GM23338 (cell line): ENCODE results near the gene AFF3. TPM values are rescaled to one million over a fixed set of nuclear protein-coding genes. Genes with fewer than 3 reads are reported as not detected.

Experiments
- ATAC-seq: fragments of 200-7000 bp; cut with Tn5 transposase; 3 replicates; pipeline ENCODE4 v1.9.1; 2020
- DNase-seq: peaks from one replicate; pipeline ENCODE4 v3.0.0-alpha.2; 2015; ENCODE audit warnings: low spot score
- H2AFZ ChIP-seq: fragments of 200-600 bp; sonication (generic); 2 replicates; pipeline ENCODE4 v1.8.0; 2016; ENCODE audit warnings: antibody characterized with exemption, mild to moderate bottlenecking, moderate library complexity
- H3F3A ChIP-seq: fragments of 200-600 bp; sonication (generic); replicated peaks from 2 replicates; pipeline ENCODE4 v1.8.0; 2017; ENCODE audit warnings: antibody characterized with exemption, mixed run types, low read depth
- H3K27ac ChIP-seq: fragments of 200-600 bp; sonication (generic); 2 replicates; pipeline ENCODE4 v1.6.1; 2016; ENCODE audit warnings: low read depth
- H3K27me3 ChIP-seq: fragments of 200-600 bp; sonication (generic); 2 replicates; pipeline ENCODE4 v1.8.0; 2016; ENCODE audit warnings: mild to moderate bottlenecking, mixed run types, moderate library complexity; ENCODE audit not compliant: insufficient read depth
- H3K36me3 ChIP-seq: fragments of 200-600 bp; sonication (generic); 2 replicates; pipeline ENCODE4 v1.8.0; 2016; ENCODE audit warnings: mild to moderate bottlenecking; ENCODE audit not compliant: insufficient read depth
- H3K4me1 ChIP-seq: fragments of 200-600 bp; sonication (generic); 2 replicates; pipeline ENCODE4 v1.8.0; 2016; ENCODE audit warnings: mild to moderate bottlenecking, moderate library complexity; ENCODE audit not compliant: insufficient read depth
- H3K4me2 ChIP-seq: fragments of 200-600 bp; sonication (generic); 2 replicates; pipeline ENCODE4 v1.7.1; 2017; ENCODE audit warnings: mixed run types
- H3K4me3 ChIP-seq: fragments of 200-600 bp; sonication (generic); 2 replicates; pipeline ENCODE4 v1.6.1; 2016; ENCODE audit warnings: mixed run types
- H3K79me2 ChIP-seq: fragments of 200-600 bp; sonication (generic); replicated peaks from 2 replicates; pipeline ENCODE4 v1.8.0; 2017; ENCODE audit warnings: mild to moderate bottlenecking; ENCODE audit not compliant: insufficient read depth
- H3K9me2 ChIP-seq: fragments of 200-600 bp; sonication (generic); 2 replicates; pipeline ENCODE4 v1.8.0; 2017; ENCODE audit not compliant: insufficient read depth
- H4K20me1 ChIP-seq: fragments of 200-600 bp; sonication (generic); replicated peaks from 2 replicates; pipeline ENCODE4 v1.8.0; 2017; ENCODE audit warnings: mild to moderate bottlenecking; ENCODE audit not compliant: insufficient read depth
- H3K27ac Mint-ChIP-seq: 2 replicates; pipeline ENCODE4 v1.8.0; 2020; ENCODE audit warnings: inconsistent platforms, mild to moderate bottlenecking, moderate library complexity, mixed read lengths
- H3K27me3 Mint-ChIP-seq: 3 replicates; pipeline ENCODE4 v1.8.0; 2022; ENCODE audit warnings: low read depth, mild to moderate bottlenecking, moderate library complexity, mixed read lengths, inconsistent platforms; ENCODE audit not compliant: insufficient read depth, poor library complexity
- H3K36me3 Mint-ChIP-seq: 3 replicates; pipeline ENCODE4 v1.8.0; 2021; ENCODE audit warnings: low read depth, mild to moderate bottlenecking, inconsistent platforms, moderate library complexity, mixed read lengths
- H3K4me1 Mint-ChIP-seq: 3 replicates; pipeline ENCODE4 v1.8.0; 2020; ENCODE audit warnings: mild to moderate bottlenecking, inconsistent platforms, mixed read lengths
- H3K4me3 Mint-ChIP-seq: 3 replicates; pipeline ENCODE4 v1.8.0; 2021; ENCODE audit warnings: moderate library complexity, mild to moderate bottlenecking, inconsistent platforms, mixed read lengths
- H3K9me3 Mint-ChIP-seq: 3 replicates; pipeline ENCODE4 v1.8.0; 2020; ENCODE audit warnings: moderate library complexity, mild to moderate bottlenecking, inconsistent platforms, mixed read lengths
- CREB1 ChIP-seq: fragments of 250-450 bp; sonication (Bioruptor Pico); IDR thresholded peaks from 2 replicates; pipeline ENCODE4 v1.5.0; 2020; ENCODE audit warnings: low read depth, mild to moderate bottlenecking, moderate library complexity
- CTCF ChIP-seq, 2 experiments: fragments of 200-600 bp in 1 of 2; sonication (generic) in 1 of 2; conservative IDR thresholded peaks; 2 replicates each; pipeline versions ENCODE4 v1.5.1 to v1.6.1; 2016 to 2017; ENCODE audit warnings: antibody characterized with exemption in 2 of 2, low read depth in 2 of 2, mild to moderate bottlenecking in 2 of 2, moderate library complexity in 1 of 2
- EZH2phosphoT487 ChIP-seq: fragments of 200-600 bp; sonication (generic); IDR thresholded peaks from one replicate; pipeline ENCODE4 v1.8.1; 2018; ENCODE audit warnings: antibody characterized with exemption; ENCODE audit not compliant: unreplicated experiment
- JUNB ChIP-seq: IDR thresholded peaks from one replicate; pipeline ENCODE4 v1.6.1; 2016; ENCODE audit warnings: antibody characterized with exemption; ENCODE audit not compliant: unreplicated experiment
- NANOG ChIP-seq: IDR thresholded peaks from 2 replicates; pipeline ENCODE4 v1.6.1; 2016; ENCODE audit warnings: antibody characterized with exemption, borderline replicate concordance
- STAT1 ChIP-seq: IDR thresholded peaks from one replicate; pipeline ENCODE4 v1.6.1; 2016; ENCODE audit warnings: antibody characterized with exemption; ENCODE audit not compliant: unreplicated experiment
- polyA plus RNA-seq: library from polyadenylated mRNA; unstranded; fragments of >200 nt; fragmentation: Nextera tagmentation; extraction: Ambion mirVana; gene quantifications from 2 replicates; pipeline ENCODE4 v1.2.1, GENCODE V29; 2016
- total RNA-seq: library from RNA; depleted of rRNA; stranded (reverse); fragments of >200 nt; shearing (Covaris generic); gene quantifications from 2 replicates; pipeline ENCODE4 v1.2.3, GENCODE V29; 2014
- TF ChIP-seq, protein P1 (sequence below): fragments of 250-450 bp; sonication (Bioruptor Pico); IDR thresholded peaks from 2 replicates; pipeline ENCODE4 v1.5.0; 2020; ENCODE audit warnings: mild to moderate bottlenecking, moderate library complexity
- TF ChIP-seq, protein P2 (sequence below): IDR thresholded peaks from one replicate; pipeline ENCODE4 v1.6.1; 2018; ENCODE audit warnings: antibody characterized with exemption; ENCODE audit not compliant: unreplicated experiment

Gene AFF3
- total and polyA plus RNA-seq, 2 experiments from 2014 or later = 0.73 to 1.4 TPM

GRCh38 chr2:99780276-99780675, 362.1 kb downstream of the AFF3 start:
- Mint-ChIP-seq H3K27me3 (peaks cover 4% of the 10 kb centered on the region), H3K36me3 (peaks cover 2% of the 10 kb centered on the region; the same call in 1 of the 3 replicates), H3K9me3 (peaks cover 15% of the 10 kb centered on the region), H3K4me3 (no peak overlapping the region), H3K4me1 (0 out of 3 replicates have a peak, but pooled peaks cover 2% of the 10 kb centered on the region), H3K27ac (no peak overlapping the region)
- TF ChIP-seq STAT1 = no peak
- TF ChIP-seq, protein P1, sequence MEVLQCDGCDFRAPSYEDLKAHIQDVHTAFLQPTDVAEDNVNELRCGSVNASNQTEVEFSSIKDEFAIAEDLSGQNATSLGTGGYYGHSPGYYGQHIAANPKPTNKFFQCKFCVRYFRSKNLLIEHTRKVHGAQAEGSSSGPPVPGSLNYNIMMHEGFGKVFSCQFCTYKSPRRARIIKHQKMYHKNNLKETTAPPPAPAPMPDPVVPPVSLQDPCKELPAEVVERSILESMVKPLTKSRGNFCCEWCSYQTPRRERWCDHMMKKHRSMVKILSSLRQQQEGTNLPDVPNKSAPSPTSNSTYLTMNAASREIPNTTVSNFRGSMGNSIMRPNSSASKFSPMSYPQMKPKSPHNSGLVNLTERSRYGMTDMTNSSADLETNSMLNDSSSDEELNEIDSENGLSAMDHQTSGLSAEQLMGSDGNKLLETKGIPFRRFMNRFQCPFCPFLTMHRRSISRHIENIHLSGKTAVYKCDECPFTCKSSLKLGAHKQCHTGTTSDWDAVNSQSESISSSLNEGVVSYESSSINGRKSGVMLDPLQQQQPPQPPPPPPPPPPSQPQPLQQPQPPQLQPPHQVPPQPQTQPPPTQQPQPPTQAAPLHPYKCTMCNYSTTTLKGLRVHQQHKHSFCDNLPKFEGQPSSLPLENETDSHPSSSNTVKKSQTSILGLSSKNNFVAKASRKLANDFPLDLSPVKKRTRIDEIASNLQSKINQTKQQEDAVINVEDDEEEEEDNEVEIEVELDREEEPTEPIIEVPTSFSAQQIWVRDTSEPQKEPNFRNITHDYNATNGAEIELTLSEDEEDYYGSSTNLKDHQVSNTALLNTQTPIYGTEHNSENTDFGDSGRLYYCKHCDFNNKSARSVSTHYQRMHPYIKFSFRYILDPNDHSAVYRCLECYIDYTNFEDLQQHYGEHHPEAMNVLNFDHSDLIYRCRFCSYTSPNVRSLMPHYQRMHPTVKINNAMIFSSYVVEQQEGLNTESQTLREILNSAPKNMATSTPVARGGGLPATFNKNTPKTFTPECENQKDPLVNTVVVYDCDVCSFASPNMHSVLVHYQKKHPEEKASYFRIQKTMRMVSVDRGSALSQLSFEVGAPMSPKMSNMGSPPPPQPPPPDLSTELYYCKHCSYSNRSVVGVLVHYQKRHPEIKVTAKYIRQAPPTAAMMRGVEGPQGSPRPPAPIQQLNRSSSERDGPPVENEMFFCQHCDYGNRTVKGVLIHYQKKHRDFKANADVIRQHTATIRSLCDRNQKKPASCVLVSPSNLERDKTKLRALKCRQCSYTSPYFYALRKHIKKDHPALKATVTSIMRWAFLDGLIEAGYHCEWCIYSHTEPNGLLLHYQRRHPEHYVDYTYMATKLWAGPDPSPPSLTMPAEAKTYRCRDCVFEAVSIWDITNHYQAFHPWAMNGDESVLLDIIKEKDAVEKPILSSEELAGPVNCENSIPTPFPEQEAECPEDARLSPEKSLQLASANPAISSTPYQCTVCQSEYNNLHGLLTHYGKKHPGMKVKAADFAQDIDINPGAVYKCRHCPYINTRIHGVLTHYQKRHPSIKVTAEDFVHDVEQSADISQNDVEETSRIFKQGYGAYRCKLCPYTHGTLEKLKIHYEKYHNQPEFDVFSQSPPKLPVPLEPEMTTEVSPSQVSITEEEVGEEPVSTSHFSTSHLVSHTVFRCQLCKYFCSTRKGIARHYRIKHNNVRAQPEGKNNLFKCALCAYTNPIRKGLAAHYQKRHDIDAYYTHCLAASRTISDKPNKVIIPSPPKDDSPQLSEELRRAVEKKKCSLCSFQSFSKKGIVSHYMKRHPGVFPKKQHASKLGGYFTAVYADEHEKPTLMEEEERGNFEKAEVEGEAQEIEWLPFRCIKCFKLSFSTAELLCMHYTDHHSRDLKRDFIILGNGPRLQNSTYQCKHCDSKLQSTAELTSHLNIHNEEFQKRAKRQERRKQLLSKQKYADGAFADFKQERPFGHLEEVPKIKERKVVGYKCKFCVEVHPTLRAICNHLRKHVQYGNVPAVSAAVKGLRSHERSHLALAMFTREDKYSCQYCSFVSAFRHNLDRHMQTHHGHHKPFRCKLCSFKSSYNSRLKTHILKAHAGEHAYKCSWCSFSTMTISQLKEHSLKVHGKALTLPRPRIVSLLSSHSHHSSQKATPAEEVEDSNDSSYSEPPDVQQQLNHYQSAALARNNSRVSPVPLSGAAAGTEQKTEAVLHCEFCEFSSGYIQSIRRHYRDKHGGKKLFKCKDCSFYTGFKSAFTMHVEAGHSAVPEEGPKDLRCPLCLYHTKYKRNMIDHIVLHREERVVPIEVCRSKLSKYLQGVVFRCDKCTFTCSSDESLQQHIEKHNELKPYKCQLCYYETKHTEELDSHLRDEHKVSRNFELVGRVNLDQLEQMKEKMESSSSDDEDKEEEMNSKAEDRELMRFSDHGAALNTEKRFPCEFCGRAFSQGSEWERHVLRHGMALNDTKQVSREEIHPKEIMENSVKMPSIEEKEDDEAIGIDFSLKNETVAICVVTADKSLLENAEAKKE = no peak
- TF ChIP-seq JUNB = no peak
- no peak for TF ChIP-seq CTCF (conservative IDR thresholded peaks at IDR 0.05; ENCODE audit: low read depth in 2 of 2)
- TF ChIP-seq, protein P2, sequence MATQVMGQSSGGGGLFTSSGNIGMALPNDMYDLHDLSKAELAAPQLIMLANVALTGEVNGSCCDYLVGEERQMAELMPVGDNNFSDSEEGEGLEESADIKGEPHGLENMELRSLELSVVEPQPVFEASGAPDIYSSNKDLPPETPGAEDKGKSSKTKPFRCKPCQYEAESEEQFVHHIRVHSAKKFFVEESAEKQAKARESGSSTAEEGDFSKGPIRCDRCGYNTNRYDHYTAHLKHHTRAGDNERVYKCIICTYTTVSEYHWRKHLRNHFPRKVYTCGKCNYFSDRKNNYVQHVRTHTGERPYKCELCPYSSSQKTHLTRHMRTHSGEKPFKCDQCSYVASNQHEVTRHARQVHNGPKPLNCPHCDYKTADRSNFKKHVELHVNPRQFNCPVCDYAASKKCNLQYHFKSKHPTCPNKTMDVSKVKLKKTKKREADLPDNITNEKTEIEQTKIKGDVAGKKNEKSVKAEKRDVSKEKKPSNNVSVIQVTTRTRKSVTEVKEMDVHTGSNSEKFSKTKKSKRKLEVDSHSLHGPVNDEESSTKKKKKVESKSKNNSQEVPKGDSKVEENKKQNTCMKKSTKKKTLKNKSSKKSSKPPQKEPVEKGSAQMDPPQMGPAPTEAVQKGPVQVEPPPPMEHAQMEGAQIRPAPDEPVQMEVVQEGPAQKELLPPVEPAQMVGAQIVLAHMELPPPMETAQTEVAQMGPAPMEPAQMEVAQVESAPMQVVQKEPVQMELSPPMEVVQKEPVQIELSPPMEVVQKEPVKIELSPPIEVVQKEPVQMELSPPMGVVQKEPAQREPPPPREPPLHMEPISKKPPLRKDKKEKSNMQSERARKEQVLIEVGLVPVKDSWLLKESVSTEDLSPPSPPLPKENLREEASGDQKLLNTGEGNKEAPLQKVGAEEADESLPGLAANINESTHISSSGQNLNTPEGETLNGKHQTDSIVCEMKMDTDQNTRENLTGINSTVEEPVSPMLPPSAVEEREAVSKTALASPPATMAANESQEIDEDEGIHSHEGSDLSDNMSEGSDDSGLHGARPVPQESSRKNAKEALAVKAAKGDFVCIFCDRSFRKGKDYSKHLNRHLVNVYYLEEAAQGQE = no peak
- TF ChIP-seq CREB1 (CRISPR knock-in tag) = no peak
- TF ChIP-seq EZH2phosphoT487 = no peak
- no peak for TF ChIP-seq NANOG
- Histone ChIP-seq H3K36me3 (no peaks in the 10 kb centered on the region), H3K4me2 (no peak overlapping the region), H4K20me1 (no peaks in the 10 kb centered on the region), H3K9me2 (peaks cover 15% of the 10 kb centered on the region; the same call in 1 of the 2 replicates), H3K27me3 (no peaks in the 10 kb centered on the region), H2AFZ (no peak overlapping the region), H3K27ac (no peak overlapping the region), H3K79me2 (no peaks in the 10 kb centered on the region), H3K4me3 (no peak overlapping the region), H3F3A (no peaks in the 10 kb centered on the region), H3K4me1 (no peaks in the 10 kb centered on the region)
- DNase-seq (no peak), ATAC-seq (no peak)
